ENCODE data around the gene NPPA. TPM values are rescaled to one million over a fixed set of nuclear protein-coding genes. Genes with fewer than 3 reads are reported as not detected.

NPPA gene
- total and polyA plus RNA-seq, 9 of the 15 experiments (the other 6 are each of a cell fraction or from before 2014, with no cell fraction given) = not detected

GRCh38 chr1:11878081-11878890 is 30.7 kb upstream of the NPPA start:
- H4K20me1 ChIP-seq (replicated peaks; ENCODE audit: control insufficient read depth, insufficient read depth, low read length) = no peaks in the 10 kb centered on the region
- H3K9me1 ChIP-seq (ENCODE audit: control insufficient read depth, insufficient read depth, low read length) = no peaks in the 10 kb centered on the region
- H3K27me3 ChIP-seq (ENCODE audit: control insufficient read depth in 2 of 2, insufficient read depth in 2 of 2, low read length in 2 of 2) = no peaks in the 10 kb centered on the region
- no peaks in the 10 kb centered on the region; the same call in 2 of the 3 replicates for H3K79me2 ChIP-seq (ENCODE audit: control insufficient read depth, insufficient read depth, low read length)
- ATAC-seq (no peak), FAIRE-seq (no peak), DNase-seq (ENCODE audit: extremely low read depth in 1 of 4, low spot score in 3 of 4) (no peak)
- intact Hi-C loops (cut with micrococcal nuclease) = no loop called here
- peak overlapping the region in 1 of 2 experiments; percentile 37; a peak in 2 of 4 replicates for H3K9ac ChIP-seq (ENCODE audit: insufficient read depth in 1 of 2, low read depth in 2 of 2, low read length in 2 of 2)
- CTCF ChIA-PET (ENCODE audit: low intra/inter-chr PET ratio) = no interaction called here
- H3K27ac ChIP-seq (ENCODE audit: extremely low read depth, low read depth, low read length) = no peak overlapping the region
- in situ Hi-C loops (cut with MboI) = no loop called here
- peaks cover 45 to 77% of the 10 kb centered on the region in 2 experiments for H3K4me1 ChIP-seq (replicated peaks in 1 of 2; ENCODE audit: control insufficient read depth in 2 of 2, insufficient read depth in 2 of 2, low read length in 2 of 2)
- no peak overlapping the region for H3K4me3 ChIP-seq
- WGBS (ENCODE audit: insufficient coverage, low coverage, missing lambda C conversion rate) = 66% methylated on average over 30 of the region's 31 CpGs
- no peak overlapping the region for H2AFZ ChIP-seq (ENCODE audit: low read depth, low read length)
- no TSS peak for BruUV-seq (replicated peaks)
- H3K4me2 ChIP-seq (ENCODE audit: insufficient read depth, low read length) = no peak overlapping the region
- no peaks in the 10 kb centered on the region for H3K36me3 ChIP-seq (ENCODE audit: control insufficient read depth, insufficient read depth, low read length)
- TF ChIP-seq ELK3 (CRISPR knock-in tag; IDR thresholded peaks at IDR 0.05) (no peak), RAD21 (CRISPR knock-in tag; conservative IDR thresholded peaks at IDR 0.05 in 1 of 2, IDR thresholded peaks at IDR 0.05 in 1 of 2) (no peak), ZBTB26 (CRISPR knock-in tag; IDR thresholded peaks at IDR 0.05) (no peak), HDGF (IDR thresholded peaks at IDR 0.05) (no peak), GATAD2A (IDR thresholded peaks at IDR 0.05) (no peak), ZNF780A (CRISPR knock-in tag; IDR thresholded peaks at IDR 0.05) (no peak)
- peaks cover 3% of the 10 kb centered on the region; the same call in 1 of the 2 replicates for H3K9me3 ChIP-seq (replicated peaks; ENCODE audit: control insufficient read depth, insufficient read depth, low read depth, low read length)
- POLR2A ChIA-PET = interaction anchor here (0.6 to 6.7 kb wide), 9 partner anchors 11 to 246 kb away, joined by 3 to 159 read pairs (median 3); no protein-coding TSS in a partner anchor

Data from K562 (cell line).